ENCODE results near the gene QPCTL.

DNA sequence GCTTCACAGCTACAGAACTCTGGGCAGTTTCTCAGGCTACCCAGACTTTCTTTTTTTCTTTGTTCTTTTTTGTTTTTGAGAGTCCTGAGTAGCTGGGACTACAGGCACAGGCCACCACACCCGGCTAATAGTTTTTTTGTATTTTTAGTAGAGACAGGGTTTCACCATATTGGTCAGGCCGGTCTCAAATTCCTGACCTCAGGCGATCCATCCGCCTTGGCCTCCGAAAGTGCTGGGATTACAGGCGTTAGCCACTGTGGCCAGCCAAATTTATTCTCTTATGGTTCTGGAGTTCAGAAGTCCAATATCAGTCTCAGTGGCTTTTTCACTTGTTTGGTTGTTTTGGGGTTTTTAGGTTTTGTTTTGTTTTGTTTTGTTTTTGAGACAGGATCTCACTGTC is 53.1 kb downstream of the QPCTL start:
- TF ChIP-seq, protein P1, sequence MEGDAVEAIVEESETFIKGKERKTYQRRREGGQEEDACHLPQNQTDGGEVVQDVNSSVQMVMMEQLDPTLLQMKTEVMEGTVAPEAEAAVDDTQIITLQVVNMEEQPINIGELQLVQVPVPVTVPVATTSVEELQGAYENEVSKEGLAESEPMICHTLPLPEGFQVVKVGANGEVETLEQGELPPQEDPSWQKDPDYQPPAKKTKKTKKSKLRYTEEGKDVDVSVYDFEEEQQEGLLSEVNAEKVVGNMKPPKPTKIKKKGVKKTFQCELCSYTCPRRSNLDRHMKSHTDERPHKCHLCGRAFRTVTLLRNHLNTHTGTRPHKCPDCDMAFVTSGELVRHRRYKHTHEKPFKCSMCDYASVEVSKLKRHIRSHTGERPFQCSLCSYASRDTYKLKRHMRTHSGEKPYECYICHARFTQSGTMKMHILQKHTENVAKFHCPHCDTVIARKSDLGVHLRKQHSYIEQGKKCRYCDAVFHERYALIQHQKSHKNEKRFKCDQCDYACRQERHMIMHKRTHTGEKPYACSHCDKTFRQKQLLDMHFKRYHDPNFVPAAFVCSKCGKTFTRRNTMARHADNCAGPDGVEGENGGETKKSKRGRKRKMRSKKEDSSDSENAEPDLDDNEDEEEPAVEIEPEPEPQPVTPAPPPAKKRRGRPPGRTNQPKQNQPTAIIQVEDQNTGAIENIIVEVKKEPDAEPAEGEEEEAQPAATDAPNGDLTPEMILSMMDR (conservative IDR thresholded peaks at IDR 0.05; ENCODE audit: low read depth, low read length) = no peak
- TF ChIP-seq RAD21 (IDR thresholded peaks at IDR 0.05; ENCODE audit: low read length) = no peak

All from IMR-90 (cell line).